GM12865 (cell line): ENCODE measurements around the gene TAF13.
"Not testable (repeated sequence)": the region's sequence is repeated elsewhere in the genome, so short reads cannot be mapped to it uniquely, and the experiment has no call there.

ENCODE experiments used
- DNase-seq: peaks from one replicate; pipeline ENCODE4 v3.0.0; 2010; ENCODE audit warnings: low read depth
- H3K4me3 ChIP-seq: 2 replicates; pipeline ENCODE4 v1.5.1; 2011; ENCODE audit warnings: mild to moderate bottlenecking, low read depth, low read length, control low read depth
- CTCF ChIP-seq: IDR thresholded peaks from 2 replicates; pipeline ENCODE4 v1.5.1; 2011; ENCODE audit warnings: low read length, control low read depth, low read depth, inconsistent platforms; ENCODE audit not compliant: insufficient read depth; ENCODE audit errors: missing control alignments

The TAF13 gene

DNA sequence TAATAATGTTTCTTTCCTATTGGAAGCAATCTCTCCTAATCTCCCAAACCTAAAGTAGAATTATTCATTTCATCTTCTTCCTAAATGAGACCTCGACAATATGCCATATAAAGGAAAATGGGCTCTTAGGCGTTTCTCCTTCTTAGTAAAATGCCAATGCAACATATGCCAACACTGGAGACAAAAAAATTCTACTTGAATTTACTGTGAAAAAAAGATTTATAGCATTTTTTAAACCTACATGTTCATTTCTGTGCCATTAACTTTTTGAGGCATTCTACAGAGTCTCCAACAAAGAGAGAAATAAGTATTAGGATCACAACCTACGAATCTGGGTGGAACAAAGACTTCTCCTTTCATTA lies 35.2 kb downstream of the TAF13 start:
- TF ChIP-seq CTCF = no peak

GRCh38 chr1:109034382-109034781 lies 41.4 kb downstream of the TAF13 start:
- no peak overlapping the region for H3K4me3 ChIP-seq
- TF ChIP-seq CTCF = no peak
- DNase-seq = no peak

More for the DNA sequence above, 35.2 kb downstream of the TAF13 start:
- H3K4me3 ChIP-seq = peak overlapping the region; percentile 99
- DNase-seq = no peak

DNA sequence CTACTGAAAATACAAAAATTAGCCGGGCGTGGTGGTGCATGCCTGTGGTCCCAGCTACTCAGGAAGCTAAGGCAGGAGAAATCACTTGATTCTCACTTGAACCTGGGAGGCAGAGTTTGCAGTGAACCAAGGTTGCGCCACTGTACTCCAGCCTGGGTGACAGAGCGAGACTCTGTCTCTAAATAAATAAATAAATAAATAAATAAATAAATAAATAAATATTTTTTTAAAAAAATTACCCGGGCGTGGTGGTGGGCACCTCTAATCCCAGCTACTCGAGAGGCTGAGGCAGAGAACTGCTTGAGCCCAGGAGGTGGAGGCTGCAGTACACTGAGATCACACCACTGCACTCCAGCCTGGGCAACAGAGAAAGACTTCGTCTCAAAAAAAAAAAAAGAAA lies 46.3 kb downstream of the TAF13 start:
- not testable (repeated sequence) for DNase-seq, H3K4me3 ChIP-seq

DNA sequence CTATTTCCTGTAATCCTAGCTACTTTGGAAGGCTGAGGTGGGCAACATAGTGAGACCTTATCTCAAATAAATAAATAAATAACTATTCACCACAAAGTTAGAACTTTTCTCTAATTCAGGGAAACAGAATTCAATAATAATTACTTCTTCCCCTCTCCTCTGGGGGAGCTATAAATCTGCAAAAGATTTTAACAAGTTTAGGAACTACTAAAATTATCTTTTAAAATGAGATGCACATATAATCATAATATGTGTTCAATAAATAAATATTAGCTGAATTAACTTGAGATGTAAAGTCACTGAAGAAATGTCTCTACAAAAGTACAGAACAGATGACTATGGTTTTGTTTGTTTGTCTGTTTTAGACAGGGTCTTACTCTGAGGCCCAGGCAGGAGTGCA lies 48.0 kb downstream of the TAF13 start:
- DNase-seq = no peak
- TF ChIP-seq CTCF = no peak

GRCh38 chr1:109025694-109026093 lies 50.1 kb downstream of the TAF13 start:
- TF ChIP-seq CTCF = no peak
- no peak overlapping the region for H3K4me3 ChIP-seq
- no peak for DNase-seq

More for the DNA sequence above, 48.0 kb downstream of the TAF13 start:
- no peak overlapping the region for H3K4me3 ChIP-seq

DNA sequence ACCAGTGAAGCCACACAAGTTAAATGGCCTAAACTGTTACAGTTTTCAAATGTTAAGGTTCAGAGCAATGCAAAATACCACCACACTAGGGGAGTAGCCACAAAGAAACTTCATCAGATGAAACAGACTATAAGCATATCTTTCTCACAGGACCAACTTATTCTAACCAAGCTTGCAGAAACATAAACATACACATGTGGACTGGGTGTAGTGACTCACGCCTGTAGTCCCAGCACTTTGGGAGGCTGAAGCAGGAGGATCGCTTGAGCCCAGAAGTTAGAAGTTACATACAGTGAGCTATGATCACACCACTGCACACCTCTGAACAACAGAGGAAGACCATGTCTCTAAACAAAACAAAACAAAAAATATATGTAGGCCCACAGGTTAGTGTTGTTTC lies 51.2 kb downstream of the TAF13 start:
- DNase-seq = no peak
- H3K4me3 ChIP-seq = no peak overlapping the region
- TF ChIP-seq CTCF = no peak

- DNase-seq = no peak
- H3K4me3 ChIP-seq = no peak overlapping the region
- TF ChIP-seq CTCF = no peak
These were observed 55.0 kb downstream of the TAF13 start for GRCh38 chr1:109020693-109021257.

DNA sequence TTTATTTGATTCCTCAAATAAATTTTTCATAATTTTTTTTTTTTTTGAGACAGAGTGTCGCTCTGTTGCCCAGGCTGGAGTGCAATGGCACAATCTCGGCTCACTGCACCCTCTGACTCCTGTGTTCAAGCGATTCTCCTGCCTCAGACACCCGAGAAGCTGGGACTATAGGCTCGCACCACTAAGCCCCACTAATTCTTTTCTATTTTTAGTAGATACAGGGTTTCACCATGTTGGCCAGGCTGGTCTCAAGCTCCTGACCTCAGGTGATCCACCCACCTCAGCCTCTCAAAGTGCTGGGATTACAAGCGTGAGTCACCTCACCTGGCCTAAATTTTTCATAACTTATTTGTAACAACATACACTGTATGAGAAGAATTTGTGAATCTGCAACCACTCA lies 58.1 kb downstream of the TAF13 start:
- not testable (repeated sequence) for DNase-seq, H3K4me3 ChIP-seq
